ENCODE data around the gene VRTN. TPM values are rescaled to one million over a fixed set of nuclear protein-coding genes. Genes with fewer than 3 reads are reported as not detected.

The VRTN gene
- total and polyA plus RNA-seq, 9 of the 15 experiments (the other 6 are each of a cell fraction or from before 2014, with no cell fraction given) = 0.05 to 0.09 (median 0.06) TPM; not detected in 6

DNA sequence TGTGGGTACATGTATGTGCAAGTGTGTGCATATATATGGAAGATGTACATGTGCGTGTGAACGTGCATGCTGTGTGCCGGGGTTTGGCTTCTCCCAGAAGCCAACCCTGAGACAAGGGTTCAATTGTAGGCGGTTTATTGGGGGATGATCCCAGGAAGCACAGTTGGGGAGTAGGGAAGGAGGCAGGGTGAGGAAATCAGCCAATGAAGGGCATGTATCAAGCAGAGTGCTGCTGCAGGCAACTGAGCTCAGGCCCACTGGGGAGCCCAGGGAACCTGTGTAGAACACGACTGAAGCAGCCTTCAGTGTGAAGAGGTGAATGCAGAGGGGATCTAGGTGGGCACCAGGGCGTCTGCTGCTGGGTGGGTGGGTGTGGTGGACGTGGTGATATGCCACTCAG is 56.2 kb downstream of the VRTN start:
- FAIRE-seq (no peak), DNase-seq (ENCODE audit: extremely low read depth in 1 of 4, low spot score in 3 of 4) (no peak), ATAC-seq (no peak)
- H4K20me1 ChIP-seq (replicated peaks; ENCODE audit: control insufficient read depth, insufficient read depth, low read length) = no peaks in the 10 kb centered on the region
- no peak overlapping the region for H3K4me3 ChIP-seq
- in situ Hi-C loops (cut with MboI) (no loop called here), intact Hi-C loops (cut with micrococcal nuclease) (no loop called here)
- no peaks in the 10 kb centered on the region for H3K79me2 ChIP-seq (ENCODE audit: control insufficient read depth, insufficient read depth, low read length)
- H3K9me3 ChIP-seq (replicated peaks; ENCODE audit: control insufficient read depth, insufficient read depth, low read depth, low read length) = no peaks in the 10 kb centered on the region
- H3K4me1 ChIP-seq (replicated peaks in 1 of 2; ENCODE audit: control insufficient read depth in 2 of 2, insufficient read depth in 2 of 2, low read length in 2 of 2) = no peaks in the 10 kb centered on the region
- ChIA-PET CTCF (ENCODE audit: low intra/inter-chr PET ratio) (no interaction called here), POLR2A (no interaction called here)
- no peak overlapping the region for H2AFZ ChIP-seq (ENCODE audit: low read depth, low read length)
- peaks cover 0 to 39% of the 10 kb centered on the region in 2 experiments; a peak in 2 of 5 replicates for H3K27me3 ChIP-seq (ENCODE audit: control insufficient read depth in 2 of 2, insufficient read depth in 2 of 2, low read length in 2 of 2)
- no peaks in the 10 kb centered on the region for H3K36me3 ChIP-seq (ENCODE audit: control insufficient read depth, insufficient read depth, low read length)
- no TSS peak for BruUV-seq (replicated peaks)
- no peak overlapping the region for H3K27ac ChIP-seq (ENCODE audit: extremely low read depth, low read depth, low read length)
- TF ChIP-seq RFX5 (IDR thresholded peaks at IDR 0.05; ENCODE audit: low read depth, low read length) = no peak
- TF ChIP-seq, protein P1, sequence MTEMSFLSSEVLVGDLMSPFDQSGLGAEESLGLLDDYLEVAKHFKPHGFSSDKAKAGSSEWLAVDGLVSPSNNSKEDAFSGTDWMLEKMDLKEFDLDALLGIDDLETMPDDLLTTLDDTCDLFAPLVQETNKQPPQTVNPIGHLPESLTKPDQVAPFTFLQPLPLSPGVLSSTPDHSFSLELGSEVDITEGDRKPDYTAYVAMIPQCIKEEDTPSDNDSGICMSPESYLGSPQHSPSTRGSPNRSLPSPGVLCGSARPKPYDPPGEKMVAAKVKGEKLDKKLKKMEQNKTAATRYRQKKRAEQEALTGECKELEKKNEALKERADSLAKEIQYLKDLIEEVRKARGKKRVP (CRISPR knock-in tag; IDR thresholded peaks at IDR 0.05) = no peak
- no peak for TF ChIP-seq TOE1 (IDR thresholded peaks at IDR 0.05; ENCODE audit: borderline replicate concordance)
- no peak for TF ChIP-seq TOE1 (CRISPR knock-in tag; IDR thresholded peaks at IDR 0.05; ENCODE audit: borderline replicate concordance, low read depth)
- no peak for TF ChIP-seq STAG1 (CRISPR knock-in tag; IDR thresholded peaks at IDR 0.05; ENCODE audit: borderline replicate concordance)
- TF ChIP-seq ETV5 (CRISPR knock-in tag; IDR thresholded peaks at IDR 0.05; ENCODE audit: low read depth) = no peak
- TF ChIP-seq JUND (IDR thresholded peaks at IDR 0.05; ENCODE audit: borderline replicate concordance, low read depth, low read length) = no peak
- TF ChIP-seq JUND (tag; IDR thresholded peaks at IDR 0.05; ENCODE audit: borderline replicate concordance, low read depth, low read length) = no peak
- no peak for TF ChIP-seq ZNF445 (CRISPR knock-in tag; IDR thresholded peaks at IDR 0.05; ENCODE audit: low read depth)
- 0% methylated on average over 5 of the region's 7 CpGs for WGBS (ENCODE audit: insufficient coverage, low coverage, missing lambda C conversion rate)
- no peak overlapping the region for H3K4me2 ChIP-seq (ENCODE audit: insufficient read depth, low read length)
- H3K9ac ChIP-seq (ENCODE audit: insufficient read depth in 1 of 2, low read depth in 2 of 2, low read length in 2 of 2) = no peak overlapping the region
- no peaks in the 10 kb centered on the region for H3K9me1 ChIP-seq (ENCODE audit: control insufficient read depth, insufficient read depth, low read length)
